Fibroblast of the conjunctiva (primary cell): ENCODE results near the gene UBC.
"Not testable (repeated sequence)": the region's sequence is repeated elsewhere in the genome, so short reads cannot be mapped to it uniquely, and the experiment has no call there.

ENCODE experiments used
- DNase-seq: peaks from one replicate; pipeline ENCODE4 v3.0.0-alpha.2; 2010; ENCODE audit warnings: low read depth

UBC gene

DNA sequence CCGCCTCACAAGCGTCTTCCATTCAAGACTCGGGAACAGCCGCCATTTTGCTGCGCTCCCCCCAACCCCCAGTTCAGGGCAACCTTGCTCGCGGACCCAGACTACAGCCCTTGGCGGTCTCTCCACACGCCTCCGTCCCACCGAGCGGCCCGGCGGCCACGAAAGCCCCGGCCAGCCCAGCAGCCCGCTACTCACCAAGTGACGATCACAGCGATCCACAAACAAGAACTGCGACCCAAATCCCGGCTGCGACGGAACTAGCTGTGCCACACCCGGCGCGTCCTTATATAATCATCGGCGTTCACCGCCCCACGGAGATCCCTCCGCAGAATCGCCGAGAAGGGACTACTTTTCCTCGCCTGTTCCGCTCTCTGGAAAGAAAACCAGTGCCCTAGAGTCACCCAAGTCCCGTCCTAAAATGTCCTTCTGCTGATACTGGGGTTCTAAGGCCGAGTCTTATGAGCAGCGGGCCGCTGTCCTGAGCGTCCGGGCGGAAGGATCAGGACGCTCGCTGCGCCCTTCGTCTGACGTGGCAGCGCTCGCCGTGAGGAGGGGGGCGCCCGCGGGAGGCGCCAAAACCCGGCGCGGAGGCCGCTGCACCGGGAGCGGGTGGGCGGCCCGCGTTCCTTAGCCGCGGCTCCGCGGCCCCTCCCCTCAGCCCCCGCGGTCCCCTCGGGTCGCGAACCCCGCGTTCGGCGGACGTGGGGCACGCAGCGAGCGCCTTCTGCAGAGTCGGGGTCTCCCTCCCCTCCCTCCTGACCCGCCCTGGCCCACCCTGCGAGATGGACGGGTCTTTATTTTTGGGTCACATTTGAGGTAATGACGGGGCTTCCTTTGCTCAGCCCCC lies at the start of gene UBC:
UBC (minus strand) TSS at position 259 of the 847 bp plus-strand sequence. CDS start 879 bp downstream, outside the sequence.
- DNase-seq = peak; percentile 75

DNA sequence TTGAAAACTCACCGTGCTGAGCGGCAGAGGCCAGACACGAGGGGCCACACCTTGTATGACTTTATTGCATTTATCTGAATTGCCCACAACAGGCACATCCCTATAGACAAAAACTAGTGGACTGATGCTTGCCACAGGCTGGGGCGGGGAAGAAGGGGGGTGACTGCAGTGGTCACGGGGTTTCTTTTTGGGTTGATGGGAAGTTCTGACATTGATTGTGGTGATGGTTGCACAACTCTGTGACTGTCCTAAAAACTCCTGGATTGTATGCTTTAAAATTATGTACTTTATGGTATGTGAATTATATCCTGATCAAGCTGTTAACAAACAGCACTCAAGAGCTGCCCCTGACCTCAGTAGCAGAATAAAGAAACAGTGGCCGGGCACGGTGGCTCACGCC lies 48.8 kb upstream of the UBC start:
- no peak for DNase-seq

DNA sequence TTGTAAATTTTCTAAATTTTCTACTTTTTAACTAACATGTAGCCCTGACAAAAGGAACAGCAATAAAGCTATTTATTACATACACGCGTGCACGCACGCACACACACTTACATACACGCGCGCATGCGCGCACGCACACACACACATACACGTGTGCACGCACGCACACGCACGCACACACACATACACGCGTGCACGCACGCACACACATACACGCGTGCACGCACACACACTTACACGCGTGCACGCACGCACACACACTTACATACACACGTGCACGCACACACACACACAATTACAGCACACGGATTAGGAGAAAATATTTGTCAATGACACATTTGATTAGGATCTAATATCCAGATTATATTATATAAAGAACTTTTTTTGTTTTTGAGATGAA lies 46.6 kb upstream of the UBC start:
- no peak for DNase-seq

DNA sequence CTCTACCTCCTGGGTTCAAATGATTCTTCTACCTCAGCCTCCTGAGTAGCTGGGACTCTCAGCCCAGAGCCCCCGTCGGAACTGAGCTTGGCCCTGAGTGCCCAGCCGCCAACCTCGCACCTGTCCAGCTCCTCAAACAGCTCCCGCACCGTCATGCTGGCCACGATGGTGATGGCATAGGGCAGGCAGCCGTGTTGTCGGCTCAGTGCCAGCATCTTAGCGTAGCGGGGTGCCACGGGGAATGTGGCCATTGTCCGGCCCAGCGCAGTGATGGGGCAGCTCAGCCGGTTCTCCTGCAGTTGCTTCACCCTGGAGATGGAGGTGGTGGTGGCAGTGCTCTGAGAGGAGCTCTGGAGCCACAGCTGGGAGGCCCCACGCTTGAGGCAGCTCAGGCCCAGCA lies 42.1 kb upstream of the UBC start:
- DNase-seq = no peak

DNA sequence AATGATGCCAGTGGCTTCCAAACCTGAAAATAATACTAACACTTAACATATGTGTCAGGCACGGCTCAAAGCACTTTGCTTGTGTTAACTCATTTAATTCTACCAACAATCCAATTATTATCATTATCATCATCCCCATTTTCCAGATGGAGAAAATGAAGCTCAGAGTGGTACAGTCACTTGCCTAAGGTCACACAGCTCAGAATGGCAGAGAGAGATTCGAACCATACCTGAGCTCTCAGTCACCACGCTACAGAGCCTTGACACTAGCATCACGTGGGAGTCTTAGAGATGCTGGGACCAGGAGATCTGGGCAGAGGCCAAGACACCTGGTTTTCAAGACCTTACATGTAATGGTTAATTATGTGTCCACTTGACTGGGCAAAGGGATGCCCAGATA lies 40.3 kb upstream of the UBC start:
- DNase-seq = no peak

DNA sequence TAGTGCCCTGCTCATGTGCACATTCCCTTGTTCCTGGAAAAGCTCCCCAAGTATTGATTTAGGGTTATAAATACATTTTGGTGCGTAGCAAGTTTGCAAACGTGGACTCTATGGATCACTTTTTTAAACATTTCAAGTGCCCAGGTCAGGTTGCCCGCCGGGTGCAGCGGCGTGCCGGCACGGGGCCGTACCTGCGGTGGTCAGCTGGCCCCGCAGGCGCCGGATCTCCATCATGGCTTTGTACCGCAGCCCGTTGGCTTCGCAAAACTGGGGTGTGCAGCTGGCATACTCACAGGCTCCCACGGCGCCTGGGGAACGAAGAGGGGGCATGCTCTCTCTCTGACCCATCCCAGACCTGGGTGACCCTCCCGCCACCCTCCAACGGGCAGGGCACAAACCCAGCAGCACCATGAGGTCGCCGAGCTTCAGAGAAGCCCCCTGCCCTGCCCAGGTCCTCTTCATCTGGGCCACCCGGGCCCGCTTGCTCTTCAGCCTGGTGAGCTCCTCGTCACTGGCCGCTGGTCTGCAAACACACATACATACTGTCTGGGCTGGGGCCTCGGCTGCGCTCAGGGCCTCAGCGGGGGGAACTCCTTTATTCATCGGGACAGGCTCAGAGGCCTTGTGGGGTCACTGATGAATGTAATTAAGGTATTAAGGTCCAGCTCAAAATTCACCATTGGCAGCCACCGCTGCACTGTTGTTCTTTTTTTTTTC lies 39.4 kb upstream of the UBC start:
- DNase-seq = no peak

DNA sequence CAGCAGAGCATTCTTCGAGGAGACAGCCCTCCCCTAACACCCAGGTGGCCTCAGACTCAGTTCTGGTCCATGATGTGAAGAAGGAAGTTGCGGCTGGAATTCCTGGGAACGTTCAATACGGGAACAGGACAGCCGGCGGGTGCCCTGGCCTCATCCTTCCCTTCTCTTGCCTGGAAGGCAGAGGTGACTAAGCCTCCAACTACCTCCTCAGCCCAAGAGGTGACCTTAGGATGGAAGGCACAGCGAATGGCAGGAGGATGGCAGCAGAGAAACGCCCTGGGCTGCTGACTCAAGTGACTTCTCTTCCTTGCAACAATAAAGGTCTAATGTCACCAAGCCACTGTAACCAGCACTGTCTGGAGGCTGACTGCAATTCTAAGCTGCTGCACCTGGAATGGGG lies 38.4 kb upstream of the UBC start:
- DNase-seq = no peak

DNA sequence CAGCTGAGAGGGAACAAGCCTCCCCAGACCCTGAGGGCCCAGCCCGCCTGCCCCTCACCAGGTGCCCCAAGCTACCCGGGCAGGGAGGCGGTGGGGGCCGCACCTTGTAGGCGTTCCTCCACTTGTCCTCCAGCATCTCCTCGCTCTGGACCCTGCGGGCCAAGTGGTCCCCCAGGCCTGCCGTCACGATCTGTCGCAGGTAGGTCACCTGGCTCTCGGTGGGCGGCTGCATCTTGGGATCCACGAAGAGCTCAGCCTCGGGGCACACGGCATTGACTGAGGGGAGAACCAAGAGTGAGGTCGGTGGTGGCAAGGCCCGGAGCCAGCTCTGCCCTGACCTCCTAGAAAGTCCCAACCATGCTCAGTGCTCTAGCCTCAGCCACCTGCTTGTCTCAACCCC lies 37.8 kb upstream of the UBC start:
- no peak for DNase-seq

DNA sequence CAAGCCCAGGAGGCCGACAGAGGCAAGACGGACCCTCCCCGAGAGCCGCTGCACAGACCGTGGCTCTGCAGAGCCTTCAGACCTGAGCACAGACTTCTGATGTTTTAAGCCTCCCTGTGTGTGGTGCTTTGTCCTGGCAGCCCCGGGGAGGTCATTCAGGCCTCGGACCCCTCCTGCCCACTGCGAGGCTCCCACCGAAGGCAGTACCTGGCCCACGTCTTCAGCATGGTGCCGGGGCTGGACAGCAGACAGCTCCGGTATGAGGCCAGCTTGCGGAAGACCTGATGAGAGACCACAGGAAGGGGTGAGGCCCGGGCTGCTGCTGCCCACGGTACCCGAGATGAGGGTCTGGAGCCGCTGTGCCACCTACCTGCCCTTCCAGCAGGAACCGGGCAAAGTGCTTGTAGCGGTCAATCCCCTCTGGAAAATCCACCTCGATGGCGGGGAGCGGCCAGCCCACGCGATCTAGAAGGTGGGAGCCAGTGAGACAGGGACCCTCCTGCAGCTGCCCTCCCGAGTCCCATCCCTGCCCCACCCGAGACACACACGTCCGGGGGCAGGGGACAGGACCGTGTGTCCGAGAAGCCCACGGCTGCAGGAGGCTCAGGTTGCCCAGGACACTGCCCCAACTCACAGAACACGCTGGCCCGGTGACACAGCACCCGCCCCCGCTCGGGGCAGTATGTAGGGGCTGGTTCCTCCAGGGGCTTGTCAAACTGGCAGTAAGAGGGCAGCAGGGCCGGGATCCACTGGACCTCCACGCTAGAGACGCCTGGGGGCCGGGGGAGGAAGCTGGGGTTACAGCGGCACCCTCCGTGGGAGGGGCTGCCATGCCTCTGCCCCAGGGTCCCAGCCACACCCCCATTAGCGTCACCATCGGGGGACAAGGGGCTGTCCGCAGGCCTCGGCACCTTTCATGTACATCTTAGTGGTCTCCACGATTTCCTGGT lies 35.6 kb upstream of the UBC start:
- DNase-seq = no peak

DNA sequence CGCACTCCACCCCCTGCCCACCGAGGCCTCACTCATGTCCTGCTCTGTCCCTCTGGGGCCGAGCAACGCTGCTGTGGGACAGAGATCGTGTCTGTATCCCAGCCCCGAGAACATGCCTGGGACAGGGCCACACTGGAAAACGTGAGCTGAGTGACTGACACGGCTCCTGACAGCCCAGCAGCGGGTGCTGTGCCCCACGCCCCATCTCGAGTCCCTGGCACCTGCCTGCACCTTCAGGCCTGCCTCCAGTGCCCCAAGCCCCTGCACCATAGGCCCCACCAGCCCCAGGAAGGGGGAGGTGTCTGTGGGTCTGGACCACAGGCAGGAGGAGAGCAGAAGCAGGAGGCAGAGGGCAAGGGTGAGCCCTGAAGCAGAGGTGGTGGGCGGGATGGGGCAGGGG lies 34.6 kb upstream of the UBC start:
- no peak for DNase-seq

DNA sequence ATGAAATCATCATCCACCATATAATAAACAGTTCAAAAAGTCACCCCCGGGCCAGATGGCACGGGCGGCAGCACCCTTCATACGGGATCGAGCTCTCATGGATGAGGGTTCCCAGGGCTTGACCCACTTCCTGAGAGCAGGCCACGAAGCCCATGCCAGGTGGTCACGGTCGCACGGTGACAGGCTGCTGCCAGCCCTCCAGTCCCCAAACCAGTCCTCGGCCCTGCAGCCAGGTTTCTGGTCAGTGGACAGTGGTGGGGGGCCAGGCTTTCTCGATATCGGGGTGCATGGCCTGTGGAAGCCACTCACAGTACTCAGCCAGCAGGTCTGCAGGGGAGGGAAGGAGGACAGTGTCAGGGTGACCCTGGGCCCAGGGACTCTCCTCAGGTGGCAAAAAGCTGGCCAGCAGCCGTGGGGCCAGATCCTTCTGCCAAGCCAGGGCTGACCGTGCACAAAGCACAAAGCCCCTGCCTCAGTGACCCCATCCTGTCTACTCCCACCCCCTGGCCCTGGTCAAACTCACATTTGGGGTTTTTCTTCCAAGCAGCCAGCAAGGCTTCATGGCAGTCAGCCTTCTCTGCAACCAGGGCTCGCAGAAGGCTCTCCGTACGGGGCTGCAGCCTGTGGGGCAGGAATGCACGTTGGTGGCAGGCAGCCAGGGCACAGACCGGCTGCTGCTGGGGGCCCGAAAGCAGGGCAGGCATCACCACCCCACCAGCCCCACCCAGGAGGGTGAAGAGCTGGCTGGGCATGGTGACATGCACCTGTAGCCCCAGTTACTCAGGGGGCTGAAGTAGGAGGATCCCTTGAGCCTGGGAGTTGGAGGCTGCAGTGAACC lies 33.3 kb upstream of the UBC start:
- DNase-seq = no peak

DNA sequence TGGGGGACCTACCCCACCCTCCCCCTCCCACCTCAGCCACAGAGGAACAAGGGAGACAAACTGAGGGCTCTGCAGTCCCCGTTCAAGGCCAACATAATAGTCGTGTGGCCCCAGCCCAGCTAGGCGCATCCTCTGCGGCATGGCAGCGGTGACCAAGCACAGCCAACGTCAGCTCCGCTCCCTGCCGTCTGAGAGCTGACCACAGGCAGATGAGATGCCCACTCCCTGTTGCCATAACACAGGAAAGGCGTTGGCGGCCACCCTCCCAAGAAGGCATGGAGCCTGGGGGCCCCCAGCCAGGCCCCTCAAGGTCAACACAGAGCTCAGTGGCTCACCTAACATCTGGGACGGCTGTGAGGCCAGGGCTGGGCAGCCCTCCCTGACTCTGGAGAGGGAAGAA lies 32.6 kb upstream of the UBC start:
- no peak for DNase-seq

DNA sequence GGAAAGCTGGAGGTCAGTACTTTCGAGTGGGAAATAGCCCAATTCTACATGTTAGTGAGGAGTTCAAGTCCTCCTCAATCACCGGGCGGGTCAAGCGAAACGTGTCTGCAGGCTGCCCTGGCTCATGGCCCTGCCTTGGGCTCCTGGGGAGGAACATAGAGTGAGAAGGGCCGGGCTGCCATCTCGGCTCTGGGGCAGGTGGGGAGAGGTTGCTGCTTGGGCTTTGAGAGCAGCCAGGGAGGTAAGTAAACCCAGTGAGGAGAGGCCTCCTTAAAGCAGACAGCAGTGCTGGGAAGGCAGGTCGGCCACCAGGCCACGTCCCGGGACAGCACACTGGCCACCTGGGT lies 32.0 kb upstream of the UBC start:
- no peak for DNase-seq

DNA sequence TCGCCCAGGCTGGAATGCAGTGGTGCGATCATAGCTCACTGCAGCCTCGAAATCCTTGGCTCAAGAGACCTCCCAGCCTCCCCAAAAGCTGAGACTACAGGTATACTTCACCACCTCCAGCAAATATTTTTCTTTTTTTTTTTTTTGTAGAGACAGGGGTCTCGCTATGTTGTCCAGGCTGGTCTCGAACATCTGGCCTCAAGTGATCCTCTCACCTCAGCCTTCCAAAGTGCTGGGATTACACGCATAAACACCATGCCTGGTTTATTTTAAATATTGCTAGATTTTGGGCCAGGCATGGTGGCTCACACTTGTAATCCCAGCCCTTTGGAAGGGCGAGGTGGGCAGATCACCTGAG lies 26.7 kb upstream of the UBC start:
- no peak for DNase-seq

DNA sequence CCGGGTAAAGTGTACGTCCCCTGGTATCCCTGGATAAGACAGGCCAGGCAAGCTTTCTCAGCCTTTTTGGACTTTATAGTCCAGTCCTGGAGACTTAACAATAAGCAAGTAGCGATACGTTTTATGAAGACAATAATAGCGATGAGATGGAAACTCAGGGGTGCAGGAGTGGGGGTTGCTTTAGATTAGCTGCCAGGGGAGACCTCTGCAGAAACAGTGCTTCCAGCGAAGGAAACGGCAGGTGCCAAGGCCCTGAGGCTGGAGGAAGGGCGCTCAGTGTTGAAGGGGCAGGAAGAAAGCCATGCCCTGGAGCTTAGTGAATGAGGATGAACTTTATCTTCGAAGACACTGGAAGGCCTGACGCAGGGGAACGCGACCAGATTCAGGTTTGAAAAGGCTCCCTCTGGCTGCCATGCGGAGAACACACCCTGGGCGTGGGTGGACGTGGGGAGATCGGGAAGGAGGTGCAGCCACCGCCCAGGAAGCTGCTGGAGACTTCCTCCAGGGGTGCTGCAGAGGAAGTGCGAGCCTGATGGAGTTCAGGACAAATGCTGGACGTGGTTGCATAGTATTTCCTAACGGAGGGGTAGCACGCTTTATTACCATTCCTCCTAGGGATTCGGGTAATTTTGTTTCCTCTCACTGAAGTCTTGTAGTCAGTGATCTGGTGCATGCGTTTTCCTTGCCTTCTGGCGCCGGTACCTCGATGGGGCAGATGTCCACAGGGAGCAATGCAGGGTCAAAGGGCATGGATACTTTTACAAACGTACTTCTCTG lies 26.1 kb upstream of the UBC start:
- DNase-seq = peak; percentile 89

DNA sequence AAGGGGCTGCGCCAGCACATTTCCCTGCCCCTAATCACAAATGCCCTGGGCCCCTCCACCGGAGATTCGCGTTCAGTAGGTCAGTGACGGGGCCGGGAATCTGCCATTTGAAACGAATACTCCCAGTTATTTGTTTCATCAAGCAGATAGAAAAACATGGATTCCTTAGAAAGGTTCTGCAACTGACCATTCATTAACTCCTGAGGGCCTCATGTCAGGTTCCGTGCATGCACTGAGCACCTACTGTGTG lies 25.6 kb upstream of the UBC start:
- no peak for DNase-seq

DNA sequence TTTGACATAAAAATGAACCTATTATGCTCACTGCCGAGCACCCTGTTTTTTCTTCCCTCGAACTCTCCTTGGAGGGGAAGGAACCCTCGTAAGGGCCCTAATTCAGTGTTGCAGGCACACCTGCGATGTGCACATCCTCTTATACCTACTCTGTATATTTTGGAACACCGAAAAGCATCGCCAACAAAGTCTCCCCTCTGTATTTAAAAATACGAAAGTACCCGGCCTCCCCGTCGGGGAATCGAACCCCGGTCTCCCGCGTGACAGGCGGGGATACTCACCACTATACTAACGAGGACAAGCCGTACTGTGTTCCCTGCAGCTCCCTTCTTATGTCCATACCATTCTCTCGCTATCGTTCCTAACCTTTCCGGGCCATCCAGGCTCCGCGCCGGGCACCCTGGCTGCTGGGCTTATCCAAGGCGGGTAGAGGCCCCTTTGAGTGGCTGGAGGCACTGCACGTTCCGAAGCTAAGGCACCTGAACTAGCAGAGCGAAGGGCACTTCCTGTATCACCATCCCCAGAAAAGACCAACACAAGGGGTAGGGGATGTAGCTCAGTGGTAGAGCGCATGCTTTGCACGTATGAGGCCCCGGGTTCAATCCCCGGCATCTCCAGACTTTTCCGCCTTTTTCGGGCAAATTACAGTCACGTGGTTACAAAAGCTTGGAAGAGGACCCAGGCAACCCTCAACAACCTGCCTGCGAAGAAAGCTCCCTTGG lies 25.1 kb upstream of the UBC start:
- DNase-seq = peak; percentile 92

DNA sequence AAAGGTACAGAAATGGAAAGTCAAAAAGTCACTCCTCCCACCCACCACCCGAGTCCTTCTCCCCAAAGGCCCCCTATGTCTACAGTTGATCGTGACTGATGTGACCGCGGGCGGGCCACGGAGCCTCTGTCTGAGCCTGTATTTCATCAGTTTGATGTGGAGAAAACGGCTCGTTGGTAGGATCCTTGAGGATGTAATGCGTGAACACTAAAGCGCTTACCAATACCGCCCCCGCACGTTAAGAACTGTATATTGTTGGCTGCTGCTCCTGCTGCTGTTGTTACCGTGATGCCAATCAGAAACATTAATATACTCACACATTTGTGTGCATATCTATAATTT lies 24.6 kb upstream of the UBC start:
- peak; percentile 92 for DNase-seq

DNA sequence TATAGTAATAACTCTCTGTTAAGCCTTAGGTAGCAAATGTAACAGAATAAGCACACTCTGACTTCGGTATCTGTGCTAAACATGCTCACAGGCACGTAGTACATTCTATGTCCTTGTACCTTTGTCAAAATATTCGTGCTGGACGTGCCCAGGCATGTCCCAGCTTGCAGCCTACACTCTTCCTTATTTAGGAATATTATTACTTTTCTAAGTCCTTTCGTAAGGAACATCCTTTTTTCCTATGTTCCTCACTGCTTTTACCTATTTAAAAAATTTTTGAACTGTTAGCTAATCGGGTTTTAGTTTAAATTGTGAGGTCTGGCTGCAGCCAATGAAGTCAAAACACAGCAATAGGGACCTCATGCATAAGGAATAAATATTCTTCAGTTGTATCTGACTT lies 24.1 kb upstream of the UBC start:
- DNase-seq = no peak

DNA sequence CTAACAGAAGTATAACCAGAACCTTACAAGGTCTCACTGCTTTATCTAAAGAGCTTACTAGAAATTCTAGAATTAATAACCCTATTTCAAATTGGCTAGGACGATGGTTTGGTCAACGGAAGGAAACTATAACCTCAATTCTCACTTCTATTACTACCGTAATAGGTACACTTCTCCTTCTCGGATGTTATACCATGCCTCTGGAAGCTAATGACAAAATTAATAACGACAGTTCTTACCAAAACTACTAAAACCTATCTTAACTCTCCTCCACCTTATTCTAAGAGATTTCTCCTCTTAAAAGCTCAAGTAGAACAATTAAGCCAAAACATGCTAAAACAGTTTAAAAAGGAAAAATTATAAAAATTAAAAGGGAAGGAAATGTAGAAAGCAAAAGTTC lies 23.7 kb upstream of the UBC start:
- DNase-seq = no peak

DNA sequence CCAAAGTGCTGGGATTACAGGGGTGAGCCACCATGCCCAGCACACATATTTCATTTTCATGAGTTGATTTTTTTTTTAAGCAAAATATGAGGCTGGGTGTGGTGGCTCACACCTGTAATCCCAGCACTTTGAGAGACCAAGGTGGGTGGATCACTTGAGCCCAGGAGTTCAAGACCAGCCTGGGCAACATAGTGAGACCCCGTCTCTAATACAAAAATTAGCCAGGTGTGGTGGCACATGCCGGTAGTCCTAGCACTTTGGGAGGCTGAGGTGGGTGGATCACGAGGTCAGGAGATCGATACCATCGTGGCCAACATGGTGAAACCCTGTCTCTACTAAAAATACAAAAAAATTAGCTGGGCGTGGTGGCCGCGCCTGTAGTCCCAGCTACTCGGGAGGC lies 17.1 kb upstream of the UBC start:
- DNase-seq = not testable (repeated sequence)
